Parathyroid adenoma (tissue), 2 donors: ENCODE data around the gene ZSWIM8.

Experiments used
- H2AFZ ChIP-seq: fragments of 300-600 bp; sonication (generic); one replicate; pipeline ENCODE4 v1.7.0; 2017; ENCODE audit warnings: antibody characterized with exemption, mild to moderate bottlenecking
- H3K27ac ChIP-seq: fragments of 300-600 bp; sonication (generic); one replicate; pipeline ENCODE4 v1.7.0; 2017
- H3K27me3 ChIP-seq: fragments of 300-600 bp; sonication (generic); one replicate; pipeline ENCODE4 v1.7.0; 2017; ENCODE audit warnings: low read length; ENCODE audit not compliant: control insufficient read depth, insufficient read depth
- H3K36me3 ChIP-seq: fragments of 300-600 bp; sonication (generic); one replicate; pipeline ENCODE4 v1.7.0; 2017; ENCODE audit warnings: low read length; ENCODE audit not compliant: control insufficient read depth, insufficient read depth
- H3K4me1 ChIP-seq: fragments of 300-600 bp; sonication (generic); one replicate; pipeline ENCODE4 v1.7.0; 2017; ENCODE audit warnings: control low read depth
- H3K4me2 ChIP-seq: fragments of 300-600 bp; sonication (generic); one replicate; pipeline ENCODE4 v1.7.0; 2017; ENCODE audit warnings: low read length
- H3K4me3 ChIP-seq: fragments of 300-600 bp; sonication (generic); one replicate; pipeline ENCODE4 v1.7.0; 2017; ENCODE audit warnings: low read depth, low read length
- H3K79me2 ChIP-seq: fragments of 300-600 bp; sonication (generic); one replicate; pipeline ENCODE4 v1.7.0; 2017; ENCODE audit warnings: control low read depth
- H3K9ac ChIP-seq: fragments of 300-600 bp; sonication (generic); one replicate; pipeline ENCODE4 v1.7.0; 2017; ENCODE audit warnings: mild to moderate bottlenecking
- H3K9me3 ChIP-seq: fragments of 300-600 bp; sonication (generic); one replicate; pipeline ENCODE4 v1.7.0; 2017; ENCODE audit warnings: low read length; ENCODE audit not compliant: control insufficient read depth
- CTCF ChIP-seq: fragments of 300-600 bp; sonication (generic); IDR thresholded peaks from one replicate; pipeline ENCODE4 v1.7.0; 2017; ENCODE audit warnings: antibody characterized with exemption, mild to moderate bottlenecking
- donor health status: primary hyperparathyroidism.

The ZSWIM8 gene

DNA sequence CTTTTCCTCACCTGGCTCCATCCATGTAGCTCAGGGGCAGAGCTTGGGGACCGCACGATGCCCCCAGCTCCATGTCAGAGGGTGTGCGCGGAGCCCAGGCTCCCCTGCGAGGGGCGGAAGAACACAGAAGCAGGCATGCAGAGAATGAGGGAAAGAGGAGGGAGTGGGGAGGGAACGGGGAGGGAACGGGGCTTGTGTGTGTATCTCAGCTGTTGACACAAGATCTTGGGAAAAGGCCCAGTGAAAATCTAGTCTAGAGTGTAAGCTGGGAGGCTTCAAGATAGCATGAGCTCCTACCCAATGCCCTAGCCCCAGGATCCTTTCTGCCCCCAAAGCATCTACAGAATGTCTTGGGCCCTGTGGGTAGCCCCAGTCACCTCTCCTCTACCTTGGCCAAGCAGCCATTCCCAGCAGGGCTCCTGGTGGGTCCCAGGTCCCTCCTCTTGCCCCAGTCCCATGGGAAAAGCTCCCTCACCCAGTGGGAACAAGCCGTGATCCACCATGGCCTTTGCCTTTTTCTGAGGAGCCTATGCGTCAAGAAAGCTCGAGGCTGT, 51.1 kb downstream of the ZSWIM8 start:
- no peak overlapping the region for H2AFZ ChIP-seq
- no peaks in the 10 kb centered on the region for H3K9me3 ChIP-seq
- H3K4me2 ChIP-seq = no peak overlapping the region
- H3K4me1 ChIP-seq = no peaks in the 10 kb centered on the region
- H3K9ac ChIP-seq = no peak overlapping the region
- H3K27me3 ChIP-seq = no peaks in the 10 kb centered on the region
- H3K79me2 ChIP-seq = no peaks in the 10 kb centered on the region
- TF ChIP-seq CTCF = no peak
- no peaks in the 10 kb centered on the region for H3K36me3 ChIP-seq
- H3K4me3 ChIP-seq = no peak overlapping the region
- H3K27ac ChIP-seq = no peak overlapping the region

DNA sequence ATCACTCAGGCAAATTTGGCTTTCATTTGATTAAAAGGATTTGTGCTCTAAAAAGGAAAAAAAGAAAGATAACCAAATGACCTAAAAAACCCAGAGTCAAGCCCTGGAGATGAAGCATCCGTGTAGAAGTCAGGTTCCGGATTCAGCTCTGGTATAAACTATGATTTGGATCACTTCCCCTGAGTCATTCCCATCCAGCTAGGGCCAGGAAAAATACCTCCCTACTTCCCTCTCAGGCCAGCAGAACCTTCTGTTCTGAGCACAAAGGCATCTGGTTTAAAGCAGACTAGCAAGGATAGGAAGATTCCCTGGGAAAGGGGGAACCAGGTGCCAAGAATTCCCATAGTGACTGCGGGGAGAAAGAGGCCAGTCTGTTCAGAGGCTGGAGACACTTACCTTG, 51.7 kb downstream of the ZSWIM8 start:
- Histone ChIP-seq H3K27me3 (no peaks in the 10 kb centered on the region), H3K9ac (no peak overlapping the region), H2AFZ (no peak overlapping the region), H3K4me1 (no peaks in the 10 kb centered on the region), H3K27ac (no peak overlapping the region), H3K36me3 (no peaks in the 10 kb centered on the region), H3K4me3 (no peak overlapping the region), H3K79me2 (no peaks in the 10 kb centered on the region), H3K9me3 (no peaks in the 10 kb centered on the region), H3K4me2 (no peak overlapping the region)
- TF ChIP-seq CTCF = no peak

- no peak for TF ChIP-seq CTCF
- H3K9ac ChIP-seq = no peak overlapping the region
- no peak overlapping the region for H3K4me3 ChIP-seq
- no peak overlapping the region for H2AFZ ChIP-seq
- no peaks in the 10 kb centered on the region for H3K9me3 ChIP-seq
- H3K36me3 ChIP-seq = no peaks in the 10 kb centered on the region
- H3K79me2 ChIP-seq = no peaks in the 10 kb centered on the region
- no peak overlapping the region for H3K4me2 ChIP-seq
- no peaks in the 10 kb centered on the region for H3K4me1 ChIP-seq
- H3K27me3 ChIP-seq = no peaks in the 10 kb centered on the region
- no peak overlapping the region for H3K27ac ChIP-seq
These were observed 52.7 kb downstream of the ZSWIM8 start for GRCh38 chr10:73838008-73838567.

GRCh38 chr10:73838827-73839226, 53.4 kb downstream of the ZSWIM8 start:
- Histone ChIP-seq H3K27me3 (no peaks in the 10 kb centered on the region), H3K9me3 (no peaks in the 10 kb centered on the region), H2AFZ (no peak overlapping the region), H3K9ac (no peak overlapping the region), H3K27ac (no peak overlapping the region), H3K79me2 (no peaks in the 10 kb centered on the region), H3K4me3 (no peak overlapping the region), H3K36me3 (no peaks in the 10 kb centered on the region), H3K4me1 (no peaks in the 10 kb centered on the region), H3K4me2 (no peak overlapping the region)
- TF ChIP-seq CTCF = no peak

GRCh38 chr10:73839276-73839966, 54.0 kb downstream of the ZSWIM8 start:
- H2AFZ ChIP-seq = no peak overlapping the region
- no peak for TF ChIP-seq CTCF
- no peaks in the 10 kb centered on the region for H3K79me2 ChIP-seq
- H3K27me3 ChIP-seq = no peaks in the 10 kb centered on the region
- no peak overlapping the region for H3K4me3 ChIP-seq
- no peaks in the 10 kb centered on the region for H3K36me3 ChIP-seq
- H3K4me1 ChIP-seq = no peaks in the 10 kb centered on the region
- H3K9ac ChIP-seq = no peak overlapping the region
- H3K9me3 ChIP-seq = no peaks in the 10 kb centered on the region
- H3K27ac ChIP-seq = no peak overlapping the region
- no peak overlapping the region for H3K4me2 ChIP-seq
